K562 (cell line): ENCODE measurements around the gene CIAO3. TPM values are rescaled to one million over a fixed set of nuclear protein-coding genes. Genes with fewer than 3 reads are reported as not detected.

ENCODE experiments used
- ATAC-seq: fragments of 200-7000 bp; cut with Tn5 transposase; 3 replicates; pipeline ENCODE4 v1.9.1; 2020; ENCODE audit warnings: moderate library complexity
- BruUV-seq: library from RNA; stranded (reverse); fragments of 400-500 nt; replicated peaks from 2 replicates; lab custom pipeline; 2021; lab: Mats Ljungman, UMichigan
- CTCF ChIA-PET: fragments of 300-600 bp; formaldehyde crosslinking; extraction: SDS; loops from one replicate; lab custom pipeline; 2021; ENCODE audit warnings: low intra/inter-chr PET ratio; lab: Yijun Ruan, JAX
- POLR2A ChIA-PET: fragments of 300-600, 350-650 bp; sonication (Branson Sonifier 250); formaldehyde crosslinking; extraction: SDS; loops from one replicate; lab custom pipeline; 2021; ENCODE audit warnings: antibody characterized with exemption, inconsistent platforms; lab: Yijun Ruan, JAX
- DNase-seq, 4 experiments: peaks; one replicate each; pipeline versions ENCODE4 v3.0.0 to v3.0.0-alpha.2; 2011 to 2018; ENCODE audit warnings: low spot score in 3 of 4, mixed read lengths in 3 of 4; ENCODE audit errors: extremely low read depth in 1 of 4
- FAIRE-seq: peaks from 2 replicates; lab custom pipeline; 2011; peaks lifted over from hg19 to GRCh38; lab: Jason Lieb, UNC
- H2AFZ ChIP-seq: 2 replicates; pipeline ENCODE4 v1.6.0; 2011; ENCODE audit warnings: low read depth, low read length, control low read depth, inconsistent platforms
- H3K27ac ChIP-seq: fragments of 200-600 bp; 3 replicates; pipeline ENCODE4 v1.8.0; 2011; ENCODE audit warnings: low read depth, mild to moderate bottlenecking, control low read depth, inconsistent platforms, low read length, moderate library complexity, mixed read lengths; ENCODE audit errors: extremely low read depth
- H3K27me3 ChIP-seq, 2 experiments: fragments of 300-600 bp in 1 of 2; 2 replicates in 1 of 2; 3 replicates in 1 of 2; pipeline versions ENCODE4 v1.6.0 to v1.8.0; 2011; ENCODE audit warnings: inconsistent platforms in 2 of 2, low read length in 2 of 2, mild to moderate bottlenecking in 1 of 2, mixed read lengths in 1 of 2, moderate library complexity in 1 of 2; ENCODE audit not compliant: control insufficient read depth in 2 of 2, insufficient read depth in 2 of 2
- H3K36me3 ChIP-seq: fragments of 300-600 bp; 3 replicates; pipeline ENCODE4 v1.8.0; 2011; ENCODE audit warnings: mild to moderate bottlenecking, low read length, inconsistent platforms; ENCODE audit not compliant: control insufficient read depth, insufficient read depth
- H3K4me1 ChIP-seq, 2 experiments: fragments of 200-600 bp in 1 of 2; replicated peaks in 1 of 2; 2 replicates in 1 of 2; 3 replicates in 1 of 2; pipeline versions ENCODE4 v1.5.1 to v1.8.0; 2011; ENCODE audit warnings: inconsistent platforms in 2 of 2, low read length in 2 of 2, mild to moderate bottlenecking in 1 of 2, mixed read lengths in 1 of 2, moderate library complexity in 1 of 2; ENCODE audit not compliant: control insufficient read depth in 2 of 2, insufficient read depth in 2 of 2
- H3K4me2 ChIP-seq: 2 replicates; pipeline ENCODE4 v1.6.1; 2011; ENCODE audit warnings: low read length, control low read depth, inconsistent platforms, mixed read lengths; ENCODE audit not compliant: insufficient read depth
- H3K4me3 ChIP-seq: fragments of 200-600 bp; sonication (generic), shearing (Covaris generic); 2 replicates; pipeline ENCODE4 v1.5.1; 2016; ENCODE audit warnings: control low read depth, inconsistent platforms
- H3K79me2 ChIP-seq: fragments of 200-600 bp; 3 replicates; pipeline ENCODE4 v1.8.0; 2011; ENCODE audit warnings: low read length, inconsistent platforms; ENCODE audit not compliant: control insufficient read depth, insufficient read depth
- H3K9ac ChIP-seq, 2 experiments: 2 replicates each; pipeline versions ENCODE4 v1.6.0 to v1.6.1; 2011; ENCODE audit warnings: low read depth in 2 of 2, low read length in 2 of 2, control low read depth in 1 of 2, inconsistent platforms in 1 of 2, mild to moderate bottlenecking in 1 of 2, mixed read lengths in 1 of 2; ENCODE audit not compliant: insufficient read depth in 1 of 2
- H3K9me1 ChIP-seq: one replicate; pipeline ENCODE4 v1.6.0; 2011; ENCODE audit warnings: inconsistent platforms, mild to moderate bottlenecking, low read length, moderate library complexity; ENCODE audit not compliant: control insufficient read depth, insufficient read depth
- H3K9me3 ChIP-seq: replicated peaks from 2 replicates; pipeline ENCODE4 v1.5.1; 2011; ENCODE audit warnings: low read depth, low read length, inconsistent platforms; ENCODE audit not compliant: control insufficient read depth, insufficient read depth
- H4K20me1 ChIP-seq: replicated peaks from 2 replicates; pipeline ENCODE4 v1.6.1; 2011; ENCODE audit warnings: low read length, inconsistent platforms, mixed read lengths; ENCODE audit not compliant: control insufficient read depth, insufficient read depth
- BCOR ChIP-seq: fragments of 450-650 bp; IDR thresholded peaks from 2 replicates; pipeline ENCODE4 v1.6.1; 2016
- CREBBP ChIP-seq: IDR thresholded peaks from one replicate; pipeline ENCODE4 v1.6.1; 2012; ENCODE audit warnings: low read depth, mild to moderate bottlenecking, control low read depth, inconsistent platforms, low read length
- CSDE1 ChIP-seq, 2 experiments: fragments of 450-650 bp; IDR thresholded peaks; 2 replicates each; pipeline ENCODE4 v1.6.1; 2016; ENCODE audit warnings: mild to moderate bottlenecking in 1 of 2
- CXXC5 ChIP-seq: fragments of 250-450 bp; sonication (Bioruptor Pico); IDR thresholded peaks from 2 replicates; pipeline ENCODE4 v1.8.0; 2022; ENCODE audit warnings: inconsistent platforms, mild to moderate bottlenecking, moderate library complexity
- EGR1 ChIP-seq: fragments of 450-650 bp; conservative IDR thresholded peaks from 2 replicates; pipeline ENCODE4 v1.6.1; 2017; ENCODE audit warnings: mild to moderate bottlenecking
- NFYB ChIP-seq: IDR thresholded peaks from 2 replicates; pipeline ENCODE4 v1.6.1; 2011; ENCODE audit warnings: mild to moderate bottlenecking, moderate library complexity; ENCODE audit not compliant: insufficient read length; ENCODE audit errors: extremely low read depth
- RBM15 ChIP-seq: fragments of 200-400 bp; formaldehyde crosslinking; IDR thresholded peaks from 2 replicates; pipeline ENCODE4 v1.6.1; 2018; ENCODE audit warnings: mild to moderate bottlenecking, low read length, moderate library complexity; ENCODE audit not compliant: insufficient read depth
- RFX1 ChIP-seq: fragments of 450-650 bp; IDR thresholded peaks from 2 replicates; pipeline ENCODE4 v1.6.1; 2016; ENCODE audit warnings: mild to moderate bottlenecking, moderate library complexity
- SIN3A ChIP-seq, 2 experiments: fragments of 150-350 bp in 1 of 2; IDR thresholded peaks; 2 replicates each; pipeline ENCODE4 v1.6.1; 2011 to 2016; ENCODE audit warnings: borderline replicate concordance in 2 of 2, low read depth in 2 of 2, low read length in 2 of 2, mild to moderate bottlenecking in 2 of 2, moderate library complexity in 2 of 2; ENCODE audit not compliant: control insufficient read depth in 1 of 2
- SRSF7 ChIP-seq: fragments of 200-400 bp; formaldehyde crosslinking; optimal IDR thresholded peaks from 2 replicates; pipeline ENCODE3; 2017; ENCODE audit warnings: mild to moderate bottlenecking, low read depth, low read length
- TCFL5 ChIP-seq: fragments of 250-450 bp; sonication (Bioruptor Pico); conservative IDR thresholded peaks from 2 replicates; pipeline ENCODE4 v1.6.1; 2021; ENCODE audit warnings: mild to moderate bottlenecking, moderate library complexity, matching md5 sums
- THRAP3 ChIP-seq: fragments of 450-650 bp; IDR thresholded peaks from 2 replicates; pipeline ENCODE4 v1.6.1; 2016; ENCODE audit warnings: mild to moderate bottlenecking, inconsistent platforms, borderline replicate concordance
- XRCC3 ChIP-seq: fragments of 450-650 bp; IDR thresholded peaks from 2 replicates; pipeline ENCODE4 v1.6.1; 2017; ENCODE audit warnings: mild to moderate bottlenecking, moderate library complexity
- ZNF146 ChIP-seq: IDR thresholded peaks from one replicate; pipeline ENCODE4 v1.6.1; 2018; ENCODE audit warnings: missing compliant biosample characterization; ENCODE audit not compliant: unreplicated experiment
- ZNF197 ChIP-seq: fragments of 200-800 bp; sonication (Bioruptor generic); IDR thresholded peaks from 2 replicates; pipeline ENCODE4 v1.6.1; 2016; ENCODE audit warnings: low read depth, missing genetic modification characterization, missing compliant biosample characterization
- ZNF316 ChIP-seq: fragments of 450-650 bp; IDR thresholded peaks from 2 replicates; pipeline ENCODE4 v1.6.1; 2016
- WGBS: fragments of 100-300 bp; shearing (Covaris generic); methylation state at CpG from one replicate; pipeline ENCODE4 v1.1.6; 2016; ENCODE audit warnings: low coverage, mixed read lengths; ENCODE audit not compliant: insufficient coverage; ENCODE audit errors: missing lambda C conversion rate; 5-methylcytosine and 5-hydroxymethylcytosine counted together
- in situ Hi-C: fragments of 300-500 bp; cut with MboI; formaldehyde crosslinking; loops from 4 replicates; pipeline ENCODE4 v1.15.0; 2018; ENCODE audit warnings: inconsistent platforms, mixed read lengths
- intact Hi-C: fragments of 100-400 bp; cut with micrococcal nuclease; formaldehyde crosslinking; loops from 2 replicates; pipeline ENCODE4 v1.14.2; 2022
- polyA plus RNA-seq, 8 experiments: library from polyadenylated mRNA; depleted of rRNA in 4 of 8; stranded (reverse) in 5 of 8; unstranded in 3 of 8; fragments of >200 nt; fragmentation: Nextera tagmentation in 2 of 8; fragmentation: Illumina TruSeq in 1 of 8; extraction: Ambion mirVana in 2 of 8; extraction: Trizol in 1 of 8; gene quantifications; 2 replicates each; pipeline versions ENCODE4 v1.2.1 to v1.2.3, GENCODE V29; 2011 to 2014; ENCODE audit warnings: inconsistent platforms in 1 of 8, missing spikeins in 1 of 8
- total RNA-seq, 7 experiments: library from RNA; depleted of rRNA in 6 of 7; stranded (reverse); fragments of >200 nt in 6 of 7; fragmentation: Illumina TruSeq in 2 of 7; extraction: Trizol in 2 of 7; gene quantifications; 2 replicates each; pipeline versions ENCODE4 v1.2.1 to v1.2.3, GENCODE V29; 2011 to 2021; ENCODE audit warnings: low replicate concordance in 1 of 7
- TF ChIP-seq, protein P1 (sequence below): fragments of 250-450 bp; sonication (Bioruptor Pico); IDR thresholded peaks from 2 replicates; pipeline ENCODE4 v1.8.0; 2021; ENCODE audit warnings: borderline replicate concordance, mild to moderate bottlenecking, moderate library complexity; ENCODE audit not compliant: poor library complexity, severe bottlenecking
- TF ChIP-seq, protein P2 (sequence below): sonication (generic); IDR thresholded peaks from 2 replicates; pipeline ENCODE4 v1.6.1; 2016
- TF ChIP-seq, protein P3 (sequence below): sonication (generic); formaldehyde crosslinking; IDR thresholded peaks from 2 replicates; pipeline ENCODE4 v1.8.0; 2022; ENCODE audit warnings: mild to moderate bottlenecking, missing genetic modification reagents

CIAO3 gene
- total and polyA plus RNA-seq, 9 of the 15 experiments (the other 6 are each of a cell fraction or from before 2014, with no cell fraction given) = 2.2 to 35.6 (median 18.7) TPM

DNA sequence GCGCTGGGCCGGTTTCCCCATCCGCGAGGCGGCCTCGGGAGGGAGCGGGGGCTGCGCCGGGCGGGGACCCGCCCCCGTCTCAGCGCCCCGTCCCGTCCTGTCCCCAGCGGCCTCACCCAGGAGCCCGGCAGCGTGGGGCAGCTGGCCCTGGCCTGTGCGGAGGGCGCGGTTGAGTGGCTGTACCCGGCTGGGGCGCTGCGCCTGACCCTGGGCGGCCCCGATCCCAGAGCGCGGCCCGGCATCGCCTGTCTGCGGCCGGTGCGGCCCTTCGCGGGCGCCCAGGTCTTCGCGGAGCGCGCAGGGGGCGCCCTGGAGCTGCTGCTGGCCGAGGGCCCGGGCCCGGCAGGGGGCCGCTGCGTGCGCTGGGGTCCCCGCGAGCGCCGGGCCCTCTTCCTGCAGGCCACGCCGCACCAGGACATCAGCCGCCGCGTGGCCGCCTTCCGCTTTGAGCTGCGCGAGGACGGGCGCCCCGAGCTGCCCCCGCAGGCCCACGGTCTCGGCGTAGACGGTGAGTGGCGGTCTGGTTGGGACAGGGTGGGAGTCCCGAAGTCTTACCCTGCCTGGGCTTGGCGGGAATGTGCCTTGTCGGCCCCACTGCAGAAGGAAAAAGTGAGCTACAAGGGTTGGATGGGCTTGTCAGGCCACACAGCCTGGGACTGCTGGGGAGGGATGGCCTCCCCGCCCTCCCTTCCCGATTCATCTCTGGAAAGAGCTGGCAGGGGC lies 25.2 kb downstream of the CIAO3 start:
- CTCF ChIA-PET = interaction anchor here (0.9 to 1.3 kb wide), 2 partner anchors 25 to 70 kb away, joined by 3 to 9 read pairs; partner anchors contain the start of gene CIAO3
- Histone ChIP-seq H3K27me3 (no peaks in the 10 kb centered on the region), H3K36me3 (peaks cover 19% of the 10 kb centered on the region; the same call in 2 of the 3 replicates), H3K27ac (peak overlapping the region; percentile 35; the same call in 2 of the 3 replicates), H3K4me2 (peak overlapping the region; percentile 77), H4K20me1 (no peaks in the 10 kb centered on the region; the same call in 1 of the 2 replicates), H3K4me3 (peak overlapping the region; percentile 68), H3K9me3 (no peaks in the 10 kb centered on the region), H3K9me1 (peaks cover 3% of the 10 kb centered on the region), H3K4me1 (peaks cover 12 to 85% of the 10 kb centered on the region in 2 experiments; a peak in 4 of 5 replicates), H3K79me2 (peaks cover 28% of the 10 kb centered on the region), H3K9ac (peak overlapping the region; percentile 42 to 92; a peak in 3 of 4 replicates), H2AFZ (peak overlapping the region; percentile 75)
- in situ Hi-C loops (loop anchor here (10.0 kb wide), 1 partner anchor 339 kb away; no protein-coding TSS in a partner anchor), intact Hi-C loops (loop anchor here (2.0 kb wide), 1 partner anchor 13 kb away; no protein-coding TSS in a partner anchor)
- BruUV-seq = no TSS peak
- FAIRE-seq (peak; percentile 35), ATAC-seq (peak; percentile 48), DNase-seq (peak; percentile 58 to 70 (median 64))
- under 1% methylated on average over 33 of the region's 74 CpGs for WGBS
- POLR2A ChIA-PET = interaction anchor here (0.6 to 1.7 kb wide), 12 partner anchors 9 to 346 kb away, joined by 3 to 5 read pairs (median 4); partner anchors contain the start of genes CCDC78, CHTF18, RPUSD1 and WDR24
- TF ChIP-seq EGR1 (0 out of 2 replicates have a peak, but pooled peaks have one; percentile 9), CXXC5 (CRISPR knock-in tag) (peak; percentile 84), ZNF316 (no peak), BCOR (no peak), RBM15 (no peak), SIN3A (IDR thresholded peaks at IDR 0.05; ENCODE audit: borderline replicate concordance in 2 of 2, control insufficient read depth in 1 of 2, low read depth in 2 of 2, low read length in 2 of 2) (no peak), CSDE1 (IDR thresholded peaks at IDR 0.05) (no peak), CREBBP (no peak), THRAP3 (no peak), SRSF7 (no peak), NFYB (no peak), RFX1 (no peak), ZNF146 (no peak), TCFL5 (CRISPR knock-in tag) (no peak), XRCC3 (no peak), ZNF197 (CRISPR knock-in tag) (no peak)
- TF ChIP-seq, protein P1, sequence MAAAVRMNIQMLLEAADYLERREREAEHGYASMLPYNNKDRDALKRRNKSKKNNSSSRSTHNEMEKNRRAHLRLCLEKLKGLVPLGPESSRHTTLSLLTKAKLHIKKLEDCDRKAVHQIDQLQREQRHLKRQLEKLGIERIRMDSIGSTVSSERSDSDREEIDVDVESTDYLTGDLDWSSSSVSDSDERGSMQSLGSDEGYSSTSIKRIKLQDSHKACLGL (CRISPR knock-in tag) = no peak
- TF ChIP-seq, protein P2, sequence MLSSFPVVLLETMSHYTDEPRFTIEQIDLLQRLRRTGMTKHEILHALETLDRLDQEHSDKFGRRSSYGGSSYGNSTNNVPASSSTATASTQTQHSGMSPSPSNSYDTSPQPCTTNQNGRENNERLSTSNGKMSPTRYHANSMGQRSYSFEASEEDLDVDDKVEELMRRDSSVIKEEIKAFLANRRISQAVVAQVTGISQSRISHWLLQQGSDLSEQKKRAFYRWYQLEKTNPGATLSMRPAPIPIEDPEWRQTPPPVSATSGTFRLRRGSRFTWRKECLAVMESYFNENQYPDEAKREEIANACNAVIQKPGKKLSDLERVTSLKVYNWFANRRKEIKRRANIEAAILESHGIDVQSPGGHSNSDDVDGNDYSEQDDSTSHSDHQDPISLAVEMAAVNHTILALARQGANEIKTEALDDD = no peak
- TF ChIP-seq, protein P3, sequence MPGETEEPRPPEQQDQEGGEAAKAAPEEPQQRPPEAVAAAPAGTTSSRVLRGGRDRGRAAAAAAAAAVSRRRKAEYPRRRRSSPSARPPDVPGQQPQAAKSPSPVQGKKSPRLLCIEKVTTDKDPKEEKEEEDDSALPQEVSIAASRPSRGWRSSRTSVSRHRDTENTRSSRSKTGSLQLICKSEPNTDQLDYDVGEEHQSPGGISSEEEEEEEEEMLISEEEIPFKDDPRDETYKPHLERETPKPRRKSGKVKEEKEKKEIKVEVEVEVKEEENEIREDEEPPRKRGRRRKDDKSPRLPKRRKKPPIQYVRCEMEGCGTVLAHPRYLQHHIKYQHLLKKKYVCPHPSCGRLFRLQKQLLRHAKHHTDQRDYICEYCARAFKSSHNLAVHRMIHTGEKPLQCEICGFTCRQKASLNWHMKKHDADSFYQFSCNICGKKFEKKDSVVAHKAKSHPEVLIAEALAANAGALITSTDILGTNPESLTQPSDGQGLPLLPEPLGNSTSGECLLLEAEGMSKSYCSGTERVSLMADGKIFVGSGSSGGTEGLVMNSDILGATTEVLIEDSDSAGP = no peak
